ENCODE measurements around the gene CLCN6.

CLCN6 gene

DNA sequence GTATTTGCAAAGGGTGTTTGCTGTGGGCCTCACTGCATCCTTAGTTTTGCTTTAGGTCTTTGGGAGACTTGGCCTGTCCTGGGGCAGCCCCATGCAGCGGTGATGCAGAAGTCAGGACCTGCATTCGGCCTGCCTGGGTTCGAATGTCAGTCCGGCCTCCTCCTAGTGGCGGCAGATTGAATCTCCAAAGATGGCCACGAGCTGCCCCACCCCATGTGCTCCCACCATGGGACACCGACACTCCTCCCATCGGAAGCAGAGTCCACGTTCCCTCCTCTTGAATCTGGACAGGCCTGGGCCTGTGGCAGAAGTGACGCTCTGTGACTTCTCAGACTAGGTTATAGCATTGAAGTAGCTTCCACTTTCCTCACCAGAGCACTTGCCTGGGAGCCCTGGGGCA, 69.1 kb downstream of the CLCN6 start:
- DNase-seq (ENCODE audit: low read depth) = no peak
- no peak for TF ChIP-seq POLR2A (IDR thresholded peaks at IDR 0.05; ENCODE audit: extremely low read depth, insufficient read length)
- TF ChIP-seq, protein P1, sequence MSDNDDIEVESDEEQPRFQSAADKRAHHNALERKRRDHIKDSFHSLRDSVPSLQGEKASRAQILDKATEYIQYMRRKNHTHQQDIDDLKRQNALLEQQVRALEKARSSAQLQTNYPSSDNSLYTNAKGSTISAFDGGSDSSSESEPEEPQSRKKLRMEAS (IDR thresholded peaks at IDR 0.05; ENCODE audit: low read depth, low read length) = no peak
- TF ChIP-seq, protein P2, sequence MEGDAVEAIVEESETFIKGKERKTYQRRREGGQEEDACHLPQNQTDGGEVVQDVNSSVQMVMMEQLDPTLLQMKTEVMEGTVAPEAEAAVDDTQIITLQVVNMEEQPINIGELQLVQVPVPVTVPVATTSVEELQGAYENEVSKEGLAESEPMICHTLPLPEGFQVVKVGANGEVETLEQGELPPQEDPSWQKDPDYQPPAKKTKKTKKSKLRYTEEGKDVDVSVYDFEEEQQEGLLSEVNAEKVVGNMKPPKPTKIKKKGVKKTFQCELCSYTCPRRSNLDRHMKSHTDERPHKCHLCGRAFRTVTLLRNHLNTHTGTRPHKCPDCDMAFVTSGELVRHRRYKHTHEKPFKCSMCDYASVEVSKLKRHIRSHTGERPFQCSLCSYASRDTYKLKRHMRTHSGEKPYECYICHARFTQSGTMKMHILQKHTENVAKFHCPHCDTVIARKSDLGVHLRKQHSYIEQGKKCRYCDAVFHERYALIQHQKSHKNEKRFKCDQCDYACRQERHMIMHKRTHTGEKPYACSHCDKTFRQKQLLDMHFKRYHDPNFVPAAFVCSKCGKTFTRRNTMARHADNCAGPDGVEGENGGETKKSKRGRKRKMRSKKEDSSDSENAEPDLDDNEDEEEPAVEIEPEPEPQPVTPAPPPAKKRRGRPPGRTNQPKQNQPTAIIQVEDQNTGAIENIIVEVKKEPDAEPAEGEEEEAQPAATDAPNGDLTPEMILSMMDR (IDR thresholded peaks at IDR 0.05; ENCODE audit: low read depth, low read length) = no peak
- no peak for TF ChIP-seq MYC (IDR thresholded peaks at IDR 0.05; ENCODE audit: low read depth, low read length)
- no peak overlapping the region for H3K4me3 ChIP-seq (ENCODE audit: low read depth, low read length)

DNA sequence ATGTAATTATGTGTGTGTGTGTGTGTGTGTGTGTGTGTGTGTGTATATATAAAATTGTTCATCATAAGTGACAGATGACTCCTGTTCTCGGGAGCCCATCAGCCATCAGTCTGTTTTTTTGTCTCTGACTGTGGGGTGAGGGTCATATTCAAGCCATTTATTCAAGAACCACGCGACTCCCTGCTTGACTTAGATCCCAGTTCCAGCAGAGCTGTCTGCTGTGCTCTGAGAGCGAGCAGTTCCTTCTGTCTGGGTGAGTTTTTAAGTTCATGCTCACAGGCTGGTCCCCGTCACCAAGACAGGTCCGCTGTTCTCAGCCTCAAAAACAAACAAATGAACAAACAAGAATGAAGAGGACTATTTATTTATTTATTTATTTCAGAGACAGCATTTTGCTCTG, 71.1 kb downstream of the CLCN6 start:
- TF ChIP-seq, protein P1 (IDR thresholded peaks at IDR 0.05; ENCODE audit: low read depth, low read length) = no peak
- no peak for TF ChIP-seq MYC (IDR thresholded peaks at IDR 0.05; ENCODE audit: low read depth, low read length)
- TF ChIP-seq, protein P2 (IDR thresholded peaks at IDR 0.05; ENCODE audit: low read depth, low read length) = no peak
- no peak for TF ChIP-seq POLR2A (IDR thresholded peaks at IDR 0.05; ENCODE audit: extremely low read depth, insufficient read length)
- no peak overlapping the region for H3K4me3 ChIP-seq (ENCODE audit: low read depth, low read length)
- no peak for DNase-seq (ENCODE audit: low read depth)

DNA sequence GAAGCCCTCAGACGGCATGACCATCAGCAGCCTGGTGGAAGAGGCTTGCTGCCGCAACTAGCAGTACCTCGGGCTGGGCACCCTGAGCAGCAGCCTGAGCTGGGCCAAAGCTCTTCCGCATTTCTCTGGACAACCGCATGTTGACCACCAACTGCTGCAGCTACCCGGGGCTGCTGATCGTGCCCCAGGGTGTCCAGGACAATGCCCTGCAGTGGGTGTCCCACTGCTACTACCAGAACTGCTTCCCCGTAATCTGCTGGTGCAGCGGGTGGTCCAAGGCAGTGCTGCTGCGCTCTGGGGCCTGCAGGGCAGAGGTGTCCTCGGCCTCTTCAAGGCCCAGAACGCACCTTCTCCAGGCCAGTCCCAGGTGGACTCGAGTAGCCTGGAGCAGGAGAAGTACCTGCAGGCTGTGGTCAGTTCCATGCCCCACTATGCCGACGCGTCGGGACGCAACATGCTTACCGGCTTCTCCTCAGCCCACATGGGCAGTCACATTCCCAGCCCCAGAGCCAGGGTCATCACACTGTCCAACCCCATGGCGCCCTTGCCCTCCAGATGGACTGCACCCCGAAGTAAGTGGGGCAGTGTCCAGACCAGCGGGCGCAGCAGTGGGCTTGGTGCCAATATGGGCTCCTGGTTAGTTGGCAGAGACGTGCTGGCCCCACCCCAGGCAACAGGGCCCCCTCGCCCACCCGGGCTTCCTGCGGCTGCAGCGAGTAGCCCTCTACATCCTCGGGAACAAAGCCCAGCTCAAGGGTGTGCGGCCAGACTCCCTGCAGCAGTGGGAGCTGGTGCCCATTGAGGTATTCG, 72.3 kb downstream of the CLCN6 start:
- DNase-seq (ENCODE audit: low read depth) = no peak
- no peak overlapping the region for H3K4me3 ChIP-seq (ENCODE audit: low read depth, low read length)
- TF ChIP-seq, protein P2 (IDR thresholded peaks at IDR 0.05; ENCODE audit: low read depth, low read length) = no peak
- TF ChIP-seq POLR2A (IDR thresholded peaks at IDR 0.05; ENCODE audit: extremely low read depth, insufficient read length) (no peak), MYC (IDR thresholded peaks at IDR 0.05; ENCODE audit: low read depth, low read length) (no peak)
- TF ChIP-seq, protein P1 (IDR thresholded peaks at IDR 0.05; ENCODE audit: low read depth, low read length) = no peak

DNA sequence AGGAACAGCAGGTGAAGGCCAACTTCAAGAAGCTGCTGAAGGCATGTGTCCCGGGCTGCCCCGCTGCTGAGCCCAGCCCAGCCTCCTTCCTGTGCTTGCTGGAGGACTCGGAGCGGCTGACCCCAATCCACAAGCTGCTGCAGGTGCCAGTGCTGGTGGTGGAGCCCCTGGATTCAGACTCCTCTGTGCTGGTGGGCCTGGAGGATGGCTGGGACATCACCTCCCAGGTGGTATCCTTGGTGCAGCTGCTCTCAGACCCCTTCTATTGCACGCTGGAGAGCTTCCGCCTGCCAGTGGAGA, 72.8 kb downstream of the CLCN6 start:
- H3K4me3 ChIP-seq (ENCODE audit: low read depth, low read length) = no peak overlapping the region
- TF ChIP-seq, protein P1 (IDR thresholded peaks at IDR 0.05; ENCODE audit: low read depth, low read length) = no peak
- TF ChIP-seq, protein P2 (IDR thresholded peaks at IDR 0.05; ENCODE audit: low read depth, low read length) = no peak
- TF ChIP-seq MYC (IDR thresholded peaks at IDR 0.05; ENCODE audit: low read depth, low read length) = no peak
- no peak for TF ChIP-seq POLR2A (IDR thresholded peaks at IDR 0.05; ENCODE audit: extremely low read depth, insufficient read length)
- DNase-seq (ENCODE audit: low read depth) = no peak

DNA sequence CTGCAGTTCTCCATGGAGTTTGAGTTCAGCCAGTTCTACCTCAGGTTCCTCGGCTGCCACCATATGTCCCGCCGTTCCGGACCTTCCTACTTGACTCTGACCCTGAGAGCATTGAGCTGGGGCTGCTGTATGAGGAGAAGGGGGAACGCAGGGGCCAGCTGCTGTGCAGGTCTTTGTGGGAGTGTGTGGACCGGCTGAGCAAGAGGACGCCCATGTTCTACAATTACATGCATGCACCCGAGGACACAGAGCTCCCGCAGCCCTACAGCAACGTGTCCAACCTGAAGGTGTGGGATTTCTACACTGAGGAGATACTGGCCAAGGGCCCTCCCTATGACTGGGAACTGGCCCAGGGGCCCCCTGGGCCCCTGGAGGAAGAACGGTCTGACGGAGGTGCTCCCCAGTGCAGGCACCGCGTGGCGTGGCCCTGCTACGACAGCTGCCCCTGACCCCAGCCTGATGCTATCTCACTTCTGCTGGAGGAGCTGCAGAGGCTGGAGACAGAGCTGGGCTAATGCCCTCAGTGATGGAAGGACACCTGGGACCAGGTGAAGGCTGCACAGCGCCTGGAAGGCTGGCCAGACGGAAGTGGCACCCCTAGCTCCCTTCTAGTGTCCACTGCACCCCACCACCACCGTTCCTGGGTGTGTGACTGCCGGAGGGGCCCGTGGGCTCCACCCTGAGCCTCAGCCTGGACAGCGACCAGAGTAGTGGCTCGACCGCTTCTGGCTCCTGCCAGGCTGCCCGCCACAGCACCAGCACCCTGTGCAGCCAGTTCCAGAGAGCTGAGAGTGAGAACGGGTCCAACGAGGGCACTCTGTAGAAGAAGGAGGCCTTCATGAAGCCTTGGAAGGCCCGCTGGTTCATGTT, 73.6 kb downstream of the CLCN6 start:
- TF ChIP-seq, protein P2 (IDR thresholded peaks at IDR 0.05; ENCODE audit: low read depth, low read length) = no peak
- no peak for TF ChIP-seq POLR2A (IDR thresholded peaks at IDR 0.05; ENCODE audit: extremely low read depth, insufficient read length)
- TF ChIP-seq, protein P1 (IDR thresholded peaks at IDR 0.05; ENCODE audit: low read depth, low read length) = no peak
- TF ChIP-seq MYC (IDR thresholded peaks at IDR 0.05; ENCODE audit: low read depth, low read length) = no peak
- no peak for DNase-seq (ENCODE audit: low read depth)
- H3K4me3 ChIP-seq (ENCODE audit: low read depth, low read length) = no peak overlapping the region

All from NB4 (cell line).